ENCODE measurements around the gene DSCAML1. TPM values are rescaled to one million over a fixed set of nuclear protein-coding genes. Genes with fewer than 3 reads are reported as not detected.

The DSCAML1 gene
- total and polyA plus RNA-seq, 9 of the 15 experiments (the other 6 are each of a cell fraction or from before 2014, with no cell fraction given) = not detected

DNA sequence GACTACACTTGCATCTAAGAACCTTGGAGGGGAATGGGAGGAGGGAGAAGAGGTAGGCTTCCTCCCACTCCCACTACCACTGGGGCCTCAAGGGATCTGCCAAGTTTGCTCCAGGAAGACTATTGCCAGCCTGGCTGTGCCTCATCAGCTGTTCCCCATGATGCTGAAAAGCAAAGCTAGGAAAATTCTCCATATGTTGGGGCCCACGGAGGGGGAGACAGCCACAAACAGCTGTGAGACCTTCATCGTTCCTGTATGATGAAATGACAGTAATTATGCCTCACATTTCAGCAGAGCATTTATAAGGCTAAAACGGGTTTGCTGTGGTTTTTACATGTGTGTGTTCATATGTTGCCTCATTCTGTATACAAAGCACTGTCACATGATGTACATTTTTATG is 6.7 kb downstream of the DSCAML1 start:
- H3K27me3 ChIP-seq (ENCODE audit: control insufficient read depth in 2 of 2, insufficient read depth in 2 of 2, low read length in 2 of 2) = peaks cover 9 to 58% of the 10 kb centered on the region in 2 experiments; a peak in 3 of 5 replicates
- in situ Hi-C loops (cut with MboI) (no loop called here), intact Hi-C loops (cut with micrococcal nuclease) (no loop called here)
- no peak for ATAC-seq
- ChIA-PET CTCF (ENCODE audit: low intra/inter-chr PET ratio) (no interaction called here), POLR2A (no interaction called here)
- no peak for FAIRE-seq
- no peak overlapping the region for H3K4me2 ChIP-seq (ENCODE audit: insufficient read depth, low read length)
- H3K27ac ChIP-seq (ENCODE audit: extremely low read depth, low read depth, low read length) = no peak overlapping the region
- H3K4me1 ChIP-seq (replicated peaks in 1 of 2; ENCODE audit: control insufficient read depth in 2 of 2, insufficient read depth in 2 of 2, low read length in 2 of 2) = no peaks in the 10 kb centered on the region
- 0% methylated on average over 3 of the region's 3 CpGs for WGBS (ENCODE audit: insufficient coverage, low coverage, missing lambda C conversion rate)
- H2AFZ ChIP-seq (ENCODE audit: low read depth, low read length) = no peak overlapping the region
- no peak overlapping the region for H3K4me3 ChIP-seq
- no TSS peak for BruUV-seq (replicated peaks)
- peaks cover 5% of the 10 kb centered on the region; the same call in 1 of the 2 replicates for H4K20me1 ChIP-seq (replicated peaks; ENCODE audit: control insufficient read depth, insufficient read depth, low read length)
- DNase-seq (ENCODE audit: extremely low read depth in 1 of 4, low spot score in 3 of 4) = no peak
- no peaks in the 10 kb centered on the region for H3K9me3 ChIP-seq (replicated peaks; ENCODE audit: control insufficient read depth, insufficient read depth, low read depth, low read length)
- no peaks in the 10 kb centered on the region for H3K79me2 ChIP-seq (ENCODE audit: control insufficient read depth, insufficient read depth, low read length)
- TF ChIP-seq POLR2G (IDR thresholded peaks at IDR 0.05; ENCODE audit: low read depth, low read length) (no peak), HMG20A (CRISPR knock-in tag; conservative IDR thresholded peaks at IDR 0.05) (no peak), ILK (tag; IDR thresholded peaks at IDR 0.05; ENCODE audit: borderline replicate concordance, low read depth) (no peak), ZNF12 (CRISPR knock-in tag; IDR thresholded peaks at IDR 0.05) (no peak), ZNF212 (CRISPR knock-in tag; IDR thresholded peaks at IDR 0.05) (no peak), GATAD2B (IDR thresholded peaks at IDR 0.05; ENCODE audit: borderline replicate concordance) (no peak), SMARCB1 (IDR thresholded peaks at IDR 0.05; ENCODE audit: insufficient read length, low read depth) (no peak)
- TF ChIP-seq, protein P1, sequence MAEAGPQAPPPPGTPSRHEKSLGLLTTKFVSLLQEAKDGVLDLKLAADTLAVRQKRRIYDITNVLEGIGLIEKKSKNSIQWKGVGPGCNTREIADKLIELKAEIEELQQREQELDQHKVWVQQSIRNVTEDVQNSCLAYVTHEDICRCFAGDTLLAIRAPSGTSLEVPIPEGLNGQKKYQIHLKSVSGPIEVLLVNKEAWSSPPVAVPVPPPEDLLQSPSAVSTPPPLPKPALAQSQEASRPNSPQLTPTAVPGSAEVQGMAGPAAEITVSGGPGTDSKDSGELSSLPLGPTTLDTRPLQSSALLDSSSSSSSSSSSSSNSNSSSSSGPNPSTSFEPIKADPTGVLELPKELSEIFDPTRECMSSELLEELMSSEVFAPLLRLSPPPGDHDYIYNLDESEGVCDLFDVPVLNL (CRISPR knock-in tag; IDR thresholded peaks at IDR 0.05; ENCODE audit: low read depth) = no peak
- TF ChIP-seq, protein P2, sequence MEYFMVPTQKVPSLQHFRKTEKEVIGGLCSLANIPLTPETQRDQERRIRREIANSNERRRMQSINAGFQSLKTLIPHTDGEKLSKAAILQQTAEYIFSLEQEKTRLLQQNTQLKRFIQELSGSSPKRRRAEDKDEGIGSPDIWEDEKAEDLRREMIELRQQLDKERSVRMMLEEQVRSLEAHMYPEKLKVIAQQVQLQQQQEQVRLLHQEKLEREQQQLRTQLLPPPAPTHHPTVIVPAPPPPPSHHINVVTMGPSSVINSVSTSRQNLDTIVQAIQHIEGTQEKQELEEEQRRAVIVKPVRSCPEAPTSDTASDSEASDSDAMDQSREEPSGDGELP (CRISPR knock-in tag; IDR thresholded peaks at IDR 0.05; ENCODE audit: borderline replicate concordance) = no peak
- TF ChIP-seq, protein P3, sequence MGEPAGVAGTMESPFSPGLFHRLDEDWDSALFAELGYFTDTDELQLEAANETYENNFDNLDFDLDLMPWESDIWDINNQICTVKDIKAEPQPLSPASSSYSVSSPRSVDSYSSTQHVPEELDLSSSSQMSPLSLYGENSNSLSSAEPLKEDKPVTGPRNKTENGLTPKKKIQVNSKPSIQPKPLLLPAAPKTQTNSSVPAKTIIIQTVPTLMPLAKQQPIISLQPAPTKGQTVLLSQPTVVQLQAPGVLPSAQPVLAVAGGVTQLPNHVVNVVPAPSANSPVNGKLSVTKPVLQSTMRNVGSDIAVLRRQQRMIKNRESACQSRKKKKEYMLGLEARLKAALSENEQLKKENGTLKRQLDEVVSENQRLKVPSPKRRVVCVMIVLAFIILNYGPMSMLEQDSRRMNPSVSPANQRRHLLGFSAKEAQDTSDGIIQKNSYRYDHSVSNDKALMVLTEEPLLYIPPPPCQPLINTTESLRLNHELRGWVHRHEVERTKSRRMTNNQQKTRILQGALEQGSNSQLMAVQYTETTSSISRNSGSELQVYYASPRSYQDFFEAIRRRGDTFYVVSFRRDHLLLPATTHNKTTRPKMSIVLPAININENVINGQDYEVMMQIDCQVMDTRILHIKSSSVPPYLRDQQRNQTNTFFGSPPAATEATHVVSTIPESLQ (CRISPR knock-in tag; IDR thresholded peaks at IDR 0.05) = no peak
- TF ChIP-seq, protein P4, sequence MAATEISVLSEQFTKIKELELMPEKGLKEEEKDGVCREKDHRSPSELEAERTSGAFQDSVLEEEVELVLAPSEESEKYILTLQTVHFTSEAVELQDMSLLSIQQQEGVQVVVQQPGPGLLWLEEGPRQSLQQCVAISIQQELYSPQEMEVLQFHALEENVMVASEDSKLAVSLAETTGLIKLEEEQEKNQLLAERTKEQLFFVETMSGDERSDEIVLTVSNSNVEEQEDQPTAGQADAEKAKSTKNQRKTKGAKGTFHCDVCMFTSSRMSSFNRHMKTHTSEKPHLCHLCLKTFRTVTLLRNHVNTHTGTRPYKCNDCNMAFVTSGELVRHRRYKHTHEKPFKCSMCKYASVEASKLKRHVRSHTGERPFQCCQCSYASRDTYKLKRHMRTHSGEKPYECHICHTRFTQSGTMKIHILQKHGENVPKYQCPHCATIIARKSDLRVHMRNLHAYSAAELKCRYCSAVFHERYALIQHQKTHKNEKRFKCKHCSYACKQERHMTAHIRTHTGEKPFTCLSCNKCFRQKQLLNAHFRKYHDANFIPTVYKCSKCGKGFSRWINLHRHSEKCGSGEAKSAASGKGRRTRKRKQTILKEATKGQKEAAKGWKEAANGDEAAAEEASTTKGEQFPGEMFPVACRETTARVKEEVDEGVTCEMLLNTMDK (IDR thresholded peaks at IDR 0.05; ENCODE audit: borderline replicate concordance, insufficient read depth, low read depth, low read length, poor library complexity, severe bottlenecking) = no peak
- H3K9me1 ChIP-seq (ENCODE audit: control insufficient read depth, insufficient read depth, low read length) = no peaks in the 10 kb centered on the region
- H3K36me3 ChIP-seq (ENCODE audit: control insufficient read depth, insufficient read depth, low read length) = no peaks in the 10 kb centered on the region
- H3K9ac ChIP-seq (ENCODE audit: insufficient read depth in 1 of 2, low read depth in 2 of 2, low read length in 2 of 2) = no peak overlapping the region

All from K562 (cell line).